K562 (cell line): ENCODE results near the gene TECPR1. TPM values are rescaled to one million over a fixed set of nuclear protein-coding genes. Genes with fewer than 3 reads are reported as not detected.
A peak's percentile ranks its signal among the peaks of the same experiment; 100 is the strongest.

Experiments used
- ATAC-seq: fragments of 200-7000 bp; cut with Tn5 transposase; 3 replicates; pipeline ENCODE4 v1.9.1; 2020; ENCODE audit warnings: moderate library complexity
- BruUV-seq: library from RNA; stranded (reverse); fragments of 400-500 nt; replicated peaks from 2 replicates; lab custom pipeline; 2021; lab: Mats Ljungman, UMichigan
- CTCF ChIA-PET: fragments of 300-600 bp; formaldehyde crosslinking; extraction: SDS; loops from one replicate; lab custom pipeline; 2021; ENCODE audit warnings: low intra/inter-chr PET ratio; lab: Yijun Ruan, JAX
- POLR2A ChIA-PET: fragments of 300-600, 350-650 bp; sonication (Branson Sonifier 250); formaldehyde crosslinking; extraction: SDS; loops from one replicate; lab custom pipeline; 2021; ENCODE audit warnings: antibody characterized with exemption, inconsistent platforms; lab: Yijun Ruan, JAX
- DNase-seq, 4 experiments: peaks; one replicate each; pipeline versions ENCODE4 v3.0.0 to v3.0.0-alpha.2; 2011 to 2018; ENCODE audit warnings: low spot score in 3 of 4, mixed read lengths in 3 of 4; ENCODE audit errors: extremely low read depth in 1 of 4
- FAIRE-seq: peaks from 2 replicates; lab custom pipeline; 2011; peaks lifted over from hg19 to GRCh38; lab: Jason Lieb, UNC
- H2AFZ ChIP-seq: 2 replicates; pipeline ENCODE4 v1.6.0; 2011; ENCODE audit warnings: low read depth, low read length, control low read depth, inconsistent platforms
- H3K27ac ChIP-seq: fragments of 200-600 bp; 3 replicates; pipeline ENCODE4 v1.8.0; 2011; ENCODE audit warnings: low read depth, mild to moderate bottlenecking, control low read depth, inconsistent platforms, low read length, moderate library complexity, mixed read lengths; ENCODE audit errors: extremely low read depth
- H3K27me3 ChIP-seq, 2 experiments: fragments of 300-600 bp in 1 of 2; 2 replicates in 1 of 2; 3 replicates in 1 of 2; pipeline versions ENCODE4 v1.6.0 to v1.8.0; 2011; ENCODE audit warnings: inconsistent platforms in 2 of 2, low read length in 2 of 2, mild to moderate bottlenecking in 1 of 2, mixed read lengths in 1 of 2, moderate library complexity in 1 of 2; ENCODE audit not compliant: control insufficient read depth in 2 of 2, insufficient read depth in 2 of 2
- H3K36me3 ChIP-seq: fragments of 300-600 bp; 3 replicates; pipeline ENCODE4 v1.8.0; 2011; ENCODE audit warnings: mild to moderate bottlenecking, low read length, inconsistent platforms; ENCODE audit not compliant: control insufficient read depth, insufficient read depth
- H3K4me1 ChIP-seq, 2 experiments: fragments of 200-600 bp in 1 of 2; replicated peaks in 1 of 2; 2 replicates in 1 of 2; 3 replicates in 1 of 2; pipeline versions ENCODE4 v1.5.1 to v1.8.0; 2011; ENCODE audit warnings: inconsistent platforms in 2 of 2, low read length in 2 of 2, mild to moderate bottlenecking in 1 of 2, mixed read lengths in 1 of 2, moderate library complexity in 1 of 2; ENCODE audit not compliant: control insufficient read depth in 2 of 2, insufficient read depth in 2 of 2
- H3K4me2 ChIP-seq: 2 replicates; pipeline ENCODE4 v1.6.1; 2011; ENCODE audit warnings: low read length, control low read depth, inconsistent platforms, mixed read lengths; ENCODE audit not compliant: insufficient read depth
- H3K4me3 ChIP-seq: fragments of 200-600 bp; sonication (generic), shearing (Covaris generic); 2 replicates; pipeline ENCODE4 v1.5.1; 2016; ENCODE audit warnings: control low read depth, inconsistent platforms
- H3K79me2 ChIP-seq: fragments of 200-600 bp; 3 replicates; pipeline ENCODE4 v1.8.0; 2011; ENCODE audit warnings: low read length, inconsistent platforms; ENCODE audit not compliant: control insufficient read depth, insufficient read depth
- H3K9ac ChIP-seq, 2 experiments: 2 replicates each; pipeline versions ENCODE4 v1.6.0 to v1.6.1; 2011; ENCODE audit warnings: low read depth in 2 of 2, low read length in 2 of 2, control low read depth in 1 of 2, inconsistent platforms in 1 of 2, mild to moderate bottlenecking in 1 of 2, mixed read lengths in 1 of 2; ENCODE audit not compliant: insufficient read depth in 1 of 2
- H3K9me1 ChIP-seq: one replicate; pipeline ENCODE4 v1.6.0; 2011; ENCODE audit warnings: inconsistent platforms, mild to moderate bottlenecking, low read length, moderate library complexity; ENCODE audit not compliant: control insufficient read depth, insufficient read depth
- H3K9me3 ChIP-seq: replicated peaks from 2 replicates; pipeline ENCODE4 v1.5.1; 2011; ENCODE audit warnings: low read depth, low read length, inconsistent platforms; ENCODE audit not compliant: control insufficient read depth, insufficient read depth
- H4K20me1 ChIP-seq: replicated peaks from 2 replicates; pipeline ENCODE4 v1.6.1; 2011; ENCODE audit warnings: low read length, inconsistent platforms, mixed read lengths; ENCODE audit not compliant: control insufficient read depth, insufficient read depth
- POLR2G ChIP-seq: fragments of 200-400 bp; formaldehyde crosslinking; IDR thresholded peaks from 2 replicates; pipeline ENCODE4 v1.6.1; 2017; ENCODE audit warnings: low read depth, mild to moderate bottlenecking, antibody characterized with exemption, low read length, moderate library complexity
- TAF9B ChIP-seq: fragments of 450-650 bp; IDR thresholded peaks from 2 replicates; pipeline ENCODE4 v1.6.1; 2018; ENCODE audit warnings: mild to moderate bottlenecking; ENCODE audit not compliant: partially characterized antibody
- ZNF174 ChIP-seq: fragments of 250-450 bp; sonication (Bioruptor Pico); IDR thresholded peaks from 2 replicates; pipeline ENCODE4 v1.4.0; 2020; ENCODE audit warnings: mild to moderate bottlenecking
- WGBS: fragments of 100-300 bp; shearing (Covaris generic); methylation state at CpG from one replicate; pipeline ENCODE4 v1.1.6; 2016; ENCODE audit warnings: low coverage, mixed read lengths; ENCODE audit not compliant: insufficient coverage; ENCODE audit errors: missing lambda C conversion rate; 5-methylcytosine and 5-hydroxymethylcytosine counted together
- in situ Hi-C: fragments of 300-500 bp; cut with MboI; formaldehyde crosslinking; loops from 4 replicates; pipeline ENCODE4 v1.15.0; 2018; ENCODE audit warnings: inconsistent platforms, mixed read lengths
- intact Hi-C: fragments of 100-400 bp; cut with micrococcal nuclease; formaldehyde crosslinking; loops from 2 replicates; pipeline ENCODE4 v1.14.2; 2022
- polyA plus RNA-seq, 8 experiments: library from polyadenylated mRNA; depleted of rRNA in 4 of 8; stranded (reverse) in 5 of 8; unstranded in 3 of 8; fragments of >200 nt; fragmentation: Nextera tagmentation in 2 of 8; fragmentation: Illumina TruSeq in 1 of 8; extraction: Ambion mirVana in 2 of 8; extraction: Trizol in 1 of 8; gene quantifications; 2 replicates each; pipeline versions ENCODE4 v1.2.1 to v1.2.3, GENCODE V29; 2011 to 2014; ENCODE audit warnings: inconsistent platforms in 1 of 8, missing spikeins in 1 of 8
- total RNA-seq, 7 experiments: library from RNA; depleted of rRNA in 6 of 7; stranded (reverse); fragments of >200 nt in 6 of 7; fragmentation: Illumina TruSeq in 2 of 7; extraction: Trizol in 2 of 7; gene quantifications; 2 replicates each; pipeline versions ENCODE4 v1.2.1 to v1.2.3, GENCODE V29; 2011 to 2021; ENCODE audit warnings: low replicate concordance in 1 of 7
- TF ChIP-seq, protein P1 (sequence below): fragments of 450-650 bp; conservative IDR thresholded peaks from 2 replicates; pipeline ENCODE4 v1.6.1; 2016; ENCODE audit warnings: missing genetic modification characterization, low read depth, mild to moderate bottlenecking, control low read depth, missing compliant biosample characterization

The TECPR1 gene
- total and polyA plus RNA-seq, 9 of the 15 experiments (the other 6 are each of a cell fraction or from before 2014, with no cell fraction given): 0.17 to 15.0 (median 2.2) TPM

DNA sequence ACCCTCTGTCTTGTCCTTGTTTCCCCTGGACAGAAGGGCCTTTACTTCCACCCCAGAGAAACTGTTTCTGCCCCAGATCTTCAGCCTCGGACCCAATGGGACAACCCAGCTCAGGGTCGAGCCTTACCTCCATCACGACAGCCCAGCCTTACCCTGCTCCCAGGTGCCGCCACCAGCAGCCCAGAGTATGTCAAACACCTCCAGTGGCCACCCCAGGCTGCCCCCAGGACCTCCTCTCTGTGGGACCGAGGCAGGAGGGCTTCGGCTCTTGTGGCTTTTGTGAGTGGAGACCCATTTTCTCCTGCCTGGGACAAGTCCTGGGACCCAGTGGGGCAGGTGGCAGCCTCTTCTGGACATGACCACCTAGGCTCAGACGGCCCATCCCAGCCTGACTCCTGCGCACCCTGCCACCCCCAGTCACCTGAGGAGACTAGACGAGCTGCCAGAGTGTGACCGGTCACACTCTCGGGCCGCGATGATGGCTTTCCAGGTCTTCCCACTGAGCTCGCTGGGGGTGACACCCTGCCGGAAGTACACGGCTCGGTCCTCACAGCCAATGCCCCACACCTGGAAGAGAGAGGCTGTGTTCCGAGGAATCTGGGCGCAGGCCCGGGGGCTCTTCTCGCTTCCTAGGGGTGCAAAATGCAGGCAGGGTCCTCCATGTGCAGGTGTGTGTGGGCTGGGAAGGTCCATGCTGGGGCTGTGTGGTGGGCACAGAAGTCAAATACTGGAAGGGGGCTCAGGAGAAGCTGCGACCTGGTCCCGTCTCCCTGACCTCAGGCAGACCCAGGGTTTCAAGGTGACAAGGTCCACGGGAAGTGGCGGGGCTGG lies 15.5 kb downstream of the TECPR1 start:
- Histone ChIP-seq H2AFZ (no peak overlapping the region), H3K36me3 (no peaks in the 10 kb centered on the region), H3K9me1 (no peaks in the 10 kb centered on the region), H3K27ac (no peak overlapping the region), H3K79me2 (no peaks in the 10 kb centered on the region), H3K4me2 (no peak overlapping the region), H3K4me3 (no peak overlapping the region), H3K4me1 (peaks cover 0 to 29% of the 10 kb centered on the region in 2 experiments; a peak in 1 of 5 replicates), H3K27me3 (peaks cover 4 to 22% of the 10 kb centered on the region in 2 experiments; a peak in 3 of 5 replicates), H3K9me3 (no peaks in the 10 kb centered on the region), H4K20me1 (0 out of 2 replicates have a peak, but pooled peaks cover 6% of the 10 kb centered on the region), H3K9ac (0 out of 4 replicates have a peak overlapping the region, but pooled peaks of 1 of the 2 experiments have one; percentile 26)
- in situ Hi-C loops (loop anchor here (5.0 kb wide), 1 partner anchor 46 kb away; the partner anchor contains the start of gene BRI3), intact Hi-C loops (no loop called here)
- FAIRE-seq (no peak), ATAC-seq (no peak; the same call in 1 of the 3 replicates), DNase-seq (no peak)
- TF ChIP-seq ZNF174: no peak
- TF ChIP-seq POLR2G: 0 out of 2 replicates have a peak, but pooled peaks have one; percentile 32
- TF ChIP-seq, protein P1, sequence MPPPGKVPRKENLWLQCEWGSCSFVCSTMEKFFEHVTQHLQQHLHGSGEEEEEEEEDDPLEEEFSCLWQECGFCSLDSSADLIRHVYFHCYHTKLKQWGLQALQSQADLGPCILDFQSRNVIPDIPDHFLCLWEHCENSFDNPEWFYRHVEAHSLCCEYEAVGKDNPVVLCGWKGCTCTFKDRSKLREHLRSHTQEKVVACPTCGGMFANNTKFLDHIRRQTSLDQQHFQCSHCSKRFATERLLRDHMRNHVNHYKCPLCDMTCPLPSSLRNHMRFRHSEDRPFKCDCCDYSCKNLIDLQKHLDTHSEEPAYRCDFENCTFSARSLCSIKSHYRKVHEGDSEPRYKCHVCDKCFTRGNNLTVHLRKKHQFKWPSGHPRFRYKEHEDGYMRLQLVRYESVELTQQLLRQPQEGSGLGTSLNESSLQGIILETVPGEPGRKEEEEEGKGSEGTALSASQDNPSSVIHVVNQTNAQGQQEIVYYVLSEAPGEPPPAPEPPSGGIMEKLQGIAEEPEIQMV (tag): no peak
- TF ChIP-seq TAF9B: no peak
- BruUV-seq: no TSS peak
- WGBS: 38% methylated on average over 25 of the region's 25 CpGs
- ChIA-PET CTCF (no interaction called here), POLR2A (interaction anchor here (1.0 to 1.8 kb wide), 2 partner anchors 18 to 49 kb away, joined by 3 to 8 read pairs; no protein-coding TSS in a partner anchor)
